Measurements from ENCODE around the gene MREG. TPM values are rescaled to one million over a fixed set of nuclear protein-coding genes. Genes with fewer than 3 reads are reported as not detected.
A peak's percentile ranks its signal among the peaks of the same experiment; 100 is the strongest.

MREG gene
- total and polyA plus RNA-seq, 10 of the 15 experiments (the other 5 are each of a cell fraction or from before 2014, with no cell fraction given) = 6.9 to 45.0 (median 28.5) TPM

DNA sequence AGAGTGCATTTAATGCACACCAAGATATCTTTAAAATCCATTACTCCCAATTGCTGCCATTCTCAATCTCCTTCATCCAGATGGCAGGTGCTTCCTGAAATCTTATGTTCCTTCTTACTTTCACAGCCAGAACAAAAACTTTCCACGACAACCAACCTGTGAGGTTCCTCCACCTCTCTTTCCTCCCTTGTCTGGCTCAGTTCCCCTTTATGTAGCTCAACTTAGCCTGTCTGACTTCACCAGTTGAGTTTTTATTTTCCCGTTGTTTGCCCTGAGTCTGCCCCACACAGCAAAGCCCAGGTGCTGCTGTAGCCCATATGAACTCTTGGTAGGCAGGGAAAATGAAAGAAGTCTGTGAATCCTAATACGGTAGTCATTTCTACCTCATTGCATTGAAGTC lies 112.5 kb downstream of the MREG start:
- peak overlapping the region; percentile 34; the same call in 1 of the 2 replicates for H3K4me2 ChIP-seq (ENCODE audit: control insufficient read depth, insufficient read depth)
- no TSS peak for BruUV-seq (replicated peaks)
- H3K4me3 ChIP-seq = 0 out of 2 replicates have a peak overlapping the region, but pooled peaks have one; percentile 5
- peak overlapping the region; percentile 49 for H2AFZ ChIP-seq (ENCODE audit: control insufficient read depth, low read depth, low read length)
- CTCF ChIA-PET = interaction anchor here (0.7 to 3.4 kb wide), 4 partner anchors 11 to 72 kb away, joined by 3 to 16 read pairs (median 4); no protein-coding TSS in a partner anchor
- H3K79me2 ChIP-seq (ENCODE audit: control insufficient read depth, insufficient read depth, low read length) = no peaks in the 10 kb centered on the region
- H3K27me3 ChIP-seq (replicated peaks in 1 of 2; ENCODE audit: control insufficient read depth in 2 of 2, insufficient read depth in 2 of 2, low read length in 1 of 2) = no peaks in the 10 kb centered on the region
- SMC1A ChIA-PET (ENCODE audit: uncharacterized antibody, unreplicated experiment) = interaction anchor here (1.0 to 2.6 kb wide), 6 partner anchors 9 to 60 kb away, joined by 3 to 9 read pairs (median 5); no protein-coding TSS in a partner anchor
- no peak overlapping the region for H3K27ac ChIP-seq (ENCODE audit: control insufficient read depth, insufficient read depth)
- H4K20me1 ChIP-seq (ENCODE audit: control insufficient read depth, insufficient read depth) = no peaks in the 10 kb centered on the region
- no peaks in the 10 kb centered on the region for H3K36me3 ChIP-seq (ENCODE audit: control insufficient read depth in 2 of 2, insufficient read depth in 2 of 2, low read length in 1 of 2)
- RAD21 ChIA-PET (ENCODE audit: unreplicated experiment) = interaction anchor here (1.1 to 4.3 kb wide), 4 partner anchors 11 to 87 kb away, joined by 4 to 19 read pairs (median 4); no protein-coding TSS in a partner anchor
- no peaks in the 10 kb centered on the region for H3K9me3 ChIP-seq (replicated peaks; ENCODE audit: control insufficient read depth, insufficient read depth, low read length)
- POLR2A ChIA-PET = interaction anchor here (0.9 to 1.2 kb wide), 2 partner anchors 13 to 16 kb away, joined by 3 read pairs; no protein-coding TSS in a partner anchor
- in situ Hi-C loops (cut with MboI) = loop anchor here (25.0 kb wide), 1 partner anchor 439 kb away; no protein-coding TSS in a partner anchor
- WGBS (ENCODE audit: insufficient coverage, insufficient replicate concordance, low lambda C conversion rate, missing lambda C conversion rate) = 25% methylated on average over 3 of the region's 3 CpGs
- no peak overlapping the region for H3K9ac ChIP-seq (ENCODE audit: control insufficient read depth, insufficient read depth, low read length)
- FAIRE-seq (peak; percentile 49), DNase-seq (ENCODE audit: low read depth, low spot score) (no peak), ATAC-seq (peak; percentile 88)
- no peaks in the 10 kb centered on the region for H3K4me1 ChIP-seq (ENCODE audit: control insufficient read depth, insufficient read depth, low read length)
- intact Hi-C loops (cut with micrococcal nuclease; ENCODE audit: unreplicated experiment) = no loop called here
- TF ChIP-seq SRF (IDR thresholded peaks at IDR 0.05; ENCODE audit: low read depth in 2 of 2, low read length in 2 of 2) = no peak
- TF ChIP-seq JUNB (IDR thresholded peaks at IDR 0.05) = no peak
- no peak for TF ChIP-seq YY1 (IDR thresholded peaks at IDR 0.05; ENCODE audit: low read depth, low read length)
- TF ChIP-seq ESRRA (IDR thresholded peaks at IDR 0.05; ENCODE audit: low read length) = no peak
- TF ChIP-seq IKZF1 (conservative IDR thresholded peaks at IDR 0.05) = peak; percentile 73
- no peak for TF ChIP-seq BCL11A (IDR thresholded peaks at IDR 0.05; ENCODE audit: low read depth, low read length)
- no peak for TF ChIP-seq SUZ12 (IDR thresholded peaks at IDR 0.05; ENCODE audit: unreplicated experiment)
- TF ChIP-seq HDAC2 (IDR thresholded peaks at IDR 0.05) = no peak
- TF ChIP-seq RELB (IDR thresholded peaks at IDR 0.05; ENCODE audit: low read depth) = peak; percentile 36; the same call in 1 of the 2 replicates
- TF ChIP-seq FOS (IDR thresholded peaks at IDR 0.05; ENCODE audit: borderline replicate concordance, extremely low read depth, insufficient read length) = no peak
- no peak for TF ChIP-seq CHD2 (IDR thresholded peaks at IDR 0.05; ENCODE audit: borderline replicate concordance, low read depth, low read length)
- TF ChIP-seq CREB1 (IDR thresholded peaks at IDR 0.05; ENCODE audit: low read depth) = no peak
- TF ChIP-seq, protein P1, sequence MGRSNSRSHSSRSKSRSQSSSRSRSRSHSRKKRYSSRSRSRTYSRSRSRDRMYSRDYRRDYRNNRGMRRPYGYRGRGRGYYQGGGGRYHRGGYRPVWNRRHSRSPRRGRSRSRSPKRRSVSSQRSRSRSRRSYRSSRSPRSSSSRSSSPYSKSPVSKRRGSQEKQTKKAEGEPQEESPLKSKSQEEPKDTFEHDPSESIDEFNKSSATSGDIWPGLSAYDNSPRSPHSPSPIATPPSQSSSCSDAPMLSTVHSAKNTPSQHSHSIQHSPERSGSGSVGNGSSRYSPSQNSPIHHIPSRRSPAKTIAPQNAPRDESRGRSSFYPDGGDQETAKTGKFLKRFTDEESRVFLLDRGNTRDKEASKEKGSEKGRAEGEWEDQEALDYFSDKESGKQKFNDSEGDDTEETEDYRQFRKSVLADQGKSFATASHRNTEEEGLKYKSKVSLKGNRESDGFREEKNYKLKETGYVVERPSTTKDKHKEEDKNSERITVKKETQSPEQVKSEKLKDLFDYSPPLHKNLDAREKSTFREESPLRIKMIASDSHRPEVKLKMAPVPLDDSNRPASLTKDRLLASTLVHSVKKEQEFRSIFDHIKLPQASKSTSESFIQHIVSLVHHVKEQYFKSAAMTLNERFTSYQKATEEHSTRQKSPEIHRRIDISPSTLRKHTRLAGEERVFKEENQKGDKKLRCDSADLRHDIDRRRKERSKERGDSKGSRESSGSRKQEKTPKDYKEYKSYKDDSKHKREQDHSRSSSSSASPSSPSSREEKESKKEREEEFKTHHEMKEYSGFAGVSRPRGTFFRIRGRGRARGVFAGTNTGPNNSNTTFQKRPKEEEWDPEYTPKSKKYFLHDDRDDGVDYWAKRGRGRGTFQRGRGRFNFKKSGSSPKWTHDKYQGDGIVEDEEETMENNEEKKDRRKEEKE (IDR thresholded peaks at IDR 0.05) = no peak
- no peak for TF ChIP-seq MXI1 (IDR thresholded peaks at IDR 0.05; ENCODE audit: low read depth, low read length)
- TF ChIP-seq PRDM15 (CRISPR knock-in tag; IDR thresholded peaks at IDR 0.05) = no peak
